ENCODE data around the gene IGF1R.

The IGF1R gene

DNA sequence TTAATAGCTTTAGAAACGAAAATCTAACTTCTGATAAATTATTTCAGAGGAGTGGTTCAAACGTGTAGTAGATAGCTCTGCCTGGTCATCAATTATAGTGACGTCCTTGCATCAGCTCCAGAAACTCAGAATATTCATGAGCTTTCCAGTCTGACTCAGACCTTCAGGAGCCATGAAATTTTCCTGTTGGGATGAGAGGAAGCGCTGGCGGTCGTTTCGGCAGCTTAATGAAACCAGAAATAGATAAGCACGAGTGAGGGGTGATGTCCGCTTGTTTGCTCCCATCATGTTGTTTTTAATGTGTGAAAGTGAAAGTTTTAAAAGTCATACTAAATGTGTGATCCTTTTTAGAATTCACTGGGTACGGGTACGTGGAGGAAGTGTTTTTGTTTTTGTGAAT is 218.2 kb downstream of the IGF1R start:
- DNase-seq: no peak

DNA sequence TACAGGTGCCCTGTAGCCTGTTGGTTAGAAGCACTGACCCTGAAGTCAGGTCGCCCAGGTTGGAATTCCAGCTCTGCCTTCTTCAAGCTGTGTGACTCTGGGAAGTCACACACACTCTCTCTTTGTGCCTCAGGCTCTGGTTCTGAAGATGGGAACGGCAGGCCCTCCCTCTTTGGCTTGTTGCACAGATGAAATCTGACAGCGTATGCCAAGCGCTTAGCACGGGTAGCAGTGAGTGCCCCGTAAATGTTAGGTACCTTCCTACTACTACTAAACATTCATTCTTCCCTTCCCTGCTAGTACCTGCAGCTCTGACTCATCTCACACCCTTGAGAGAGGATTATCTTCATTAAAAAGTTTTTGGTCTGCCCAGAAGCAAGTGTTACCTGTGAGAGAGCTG is 220.2 kb downstream of the IGF1R start:
- no peak for DNase-seq

DNA sequence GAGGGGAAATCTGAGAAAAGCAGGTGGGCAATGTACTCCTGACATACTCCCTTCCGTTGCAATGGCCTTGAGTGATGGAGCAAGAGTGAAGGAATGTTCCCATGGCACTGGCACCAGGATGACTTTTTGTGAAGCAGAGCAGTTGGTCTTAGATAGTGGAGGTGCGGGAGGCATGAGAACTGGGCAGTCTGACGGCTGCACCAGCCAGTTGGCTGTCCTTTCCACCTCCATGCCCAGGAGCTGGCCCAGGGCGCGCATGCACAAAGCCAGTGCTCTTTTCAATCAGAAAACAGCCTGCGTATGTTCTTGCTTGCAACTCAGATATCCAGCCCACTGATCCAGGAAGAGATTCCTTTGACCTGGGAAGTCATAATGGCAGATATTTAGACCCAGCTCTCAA is 222.4 kb downstream of the IGF1R start:
- DNase-seq: no peak

DNA sequence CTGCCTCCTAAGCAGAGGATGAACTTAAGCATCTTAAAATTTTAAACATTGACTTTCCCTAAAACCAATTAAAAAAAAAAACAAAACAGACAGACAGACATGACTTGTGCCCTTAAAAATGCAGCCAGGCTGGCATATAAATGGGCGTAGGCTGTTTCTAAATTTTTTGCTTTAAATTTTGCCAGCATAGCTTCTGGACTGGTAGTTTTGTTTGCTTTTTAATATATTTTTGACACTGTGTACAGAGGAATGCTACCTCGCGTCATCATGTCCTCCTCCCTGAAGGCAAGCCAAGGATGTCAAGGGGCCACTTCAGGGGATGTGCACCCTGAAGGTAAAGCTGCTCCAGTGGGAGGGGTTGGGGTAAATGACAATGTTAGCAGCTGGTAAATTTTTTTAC is 224.4 kb downstream of the IGF1R start:
- DNase-seq: no peak

DNA sequence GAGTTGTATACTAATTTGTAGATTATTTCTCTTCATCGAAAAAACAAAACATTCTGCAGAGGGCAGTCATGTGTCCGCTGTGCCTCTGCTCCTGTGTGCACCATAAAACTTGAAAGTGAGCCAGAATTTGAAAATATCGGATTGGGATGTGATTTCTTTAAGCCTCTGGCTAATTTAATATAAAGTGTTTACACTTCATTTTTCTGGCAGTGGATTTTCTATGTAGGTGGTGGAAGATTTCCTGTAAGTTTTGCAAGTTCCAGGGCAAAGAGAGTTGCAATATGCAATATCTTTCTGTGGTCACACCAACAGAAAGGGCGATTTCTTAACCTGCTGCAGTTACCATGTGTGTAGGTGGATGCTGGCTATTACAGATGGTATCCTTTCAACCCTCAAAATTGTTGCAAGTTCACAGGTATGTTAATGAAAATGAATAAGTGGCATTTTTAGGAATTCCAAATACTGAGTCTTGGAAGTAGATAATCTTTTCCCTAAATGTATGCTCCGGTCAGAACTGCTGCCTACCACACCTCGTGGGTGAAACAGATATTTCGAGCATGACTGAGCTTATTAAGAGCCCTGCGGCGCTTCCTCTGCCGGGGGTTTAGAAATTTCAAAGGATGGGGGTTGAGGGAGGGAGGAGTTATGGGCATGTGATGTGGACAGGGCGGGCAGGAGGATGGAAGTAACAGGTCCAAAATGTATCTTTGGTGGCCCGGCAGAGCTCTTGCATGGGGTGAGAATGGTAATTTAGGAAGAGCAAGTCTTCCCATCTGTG is 225.3 kb downstream of the IGF1R start:
- DNase-seq: no peak

- no peak for DNase-seq
Measured at GRCh38 chr15:98874370-98874769, 226.0 kb downstream of the IGF1R start.

DNA sequence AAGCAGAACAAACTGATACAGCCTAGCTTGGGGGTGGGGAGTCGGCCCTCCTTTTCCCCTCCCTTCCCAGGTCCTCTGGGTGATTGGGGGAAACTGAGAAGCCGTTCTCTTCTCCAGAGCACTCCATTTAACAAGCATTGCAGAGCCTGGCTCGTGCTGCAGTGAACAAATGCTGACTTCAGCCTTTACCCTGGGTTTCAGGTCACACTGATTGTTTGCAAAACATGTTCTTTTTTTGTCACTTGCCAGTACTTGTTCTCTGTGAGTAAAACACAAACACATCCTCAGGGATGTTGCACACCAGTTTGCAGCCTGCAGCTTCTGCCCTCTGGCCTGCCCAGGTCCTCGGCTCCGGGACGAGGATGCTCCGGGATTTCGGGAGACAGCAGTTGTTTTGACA is 226.4 kb downstream of the IGF1R start:
- DNase-seq: no peak

DNA sequence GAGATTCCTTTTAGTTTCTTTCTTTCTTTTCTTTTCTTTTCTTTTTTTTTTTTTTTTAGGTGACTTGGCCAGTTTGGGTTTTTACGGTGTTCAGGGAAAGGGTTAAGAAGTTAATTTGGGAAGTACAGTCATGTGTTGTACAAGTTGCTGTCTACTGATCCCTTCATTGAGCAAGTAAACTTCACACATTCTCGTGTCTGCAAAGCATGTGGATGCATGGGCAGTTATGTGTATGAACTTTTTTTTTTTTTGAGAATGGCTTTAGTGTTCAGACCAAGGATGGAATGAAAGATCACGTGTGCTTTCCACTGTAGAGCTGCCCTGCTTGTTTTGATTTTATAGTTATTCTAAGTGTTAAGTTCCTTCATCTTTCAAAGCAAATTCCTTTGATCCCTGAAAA is 227.0 kb downstream of the IGF1R start:
- no peak for DNase-seq

DNA sequence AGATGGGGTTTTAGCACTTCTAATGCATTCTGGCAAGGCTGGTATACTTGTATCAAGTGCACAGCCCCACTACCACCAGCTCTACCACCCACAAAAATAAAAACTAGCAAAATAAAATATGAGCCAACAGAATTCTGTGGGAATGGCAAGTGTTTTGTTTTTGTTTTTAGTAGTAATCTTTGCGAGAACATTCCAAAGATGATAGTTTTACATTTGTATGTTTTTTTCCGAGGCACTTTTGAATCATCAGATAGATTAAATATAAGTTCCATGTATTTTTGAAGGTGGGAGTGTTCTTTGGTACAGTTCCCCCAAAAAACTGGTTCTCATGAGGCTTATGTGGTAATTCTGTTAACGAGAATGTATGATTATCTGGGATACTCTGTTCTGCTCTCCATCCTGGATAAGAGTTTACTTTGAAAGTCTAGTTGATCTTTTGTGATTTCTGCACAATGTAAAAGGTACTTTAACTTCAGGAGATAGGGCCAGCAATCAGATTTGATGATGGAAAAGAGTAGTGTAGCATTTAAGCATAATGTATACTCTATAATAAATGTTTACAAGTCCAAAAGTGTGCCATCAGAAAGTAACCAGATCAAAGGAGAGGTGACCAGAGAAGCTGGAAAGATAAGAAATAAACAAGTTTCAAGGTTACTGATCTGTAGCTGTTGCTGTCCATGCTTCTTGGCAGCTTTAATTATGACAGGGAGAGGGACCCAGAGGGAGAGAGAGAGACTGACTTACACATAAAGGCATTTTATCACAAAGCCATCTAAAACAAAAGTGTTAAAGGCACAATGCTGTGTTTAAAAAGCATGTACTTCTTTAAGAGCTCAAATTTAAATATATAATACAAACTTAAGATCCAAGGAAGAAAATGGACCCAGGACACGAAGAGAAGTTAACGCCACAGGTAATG is 228.4 kb downstream of the IGF1R start:
- no peak for DNase-seq

DNA sequence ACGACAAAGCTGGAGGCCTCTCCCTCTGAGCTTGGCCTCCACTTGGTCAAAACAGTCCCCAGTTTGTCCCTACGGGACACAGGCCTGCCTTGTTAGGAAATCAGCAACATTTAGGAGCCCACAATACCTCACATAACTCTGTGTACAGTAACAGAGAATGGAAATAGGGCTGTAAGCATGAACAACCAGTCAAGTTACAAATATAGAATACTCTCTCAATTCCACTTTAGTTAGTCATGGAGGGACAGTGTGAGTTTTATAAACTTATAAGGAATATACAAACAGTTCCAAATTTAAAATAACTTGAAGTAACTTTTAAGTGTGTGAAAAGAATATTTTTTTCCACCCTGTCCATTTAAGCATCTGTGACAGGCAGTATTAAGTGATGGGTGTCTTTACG is 229.8 kb downstream of the IGF1R start:
- no peak for DNase-seq

DNA sequence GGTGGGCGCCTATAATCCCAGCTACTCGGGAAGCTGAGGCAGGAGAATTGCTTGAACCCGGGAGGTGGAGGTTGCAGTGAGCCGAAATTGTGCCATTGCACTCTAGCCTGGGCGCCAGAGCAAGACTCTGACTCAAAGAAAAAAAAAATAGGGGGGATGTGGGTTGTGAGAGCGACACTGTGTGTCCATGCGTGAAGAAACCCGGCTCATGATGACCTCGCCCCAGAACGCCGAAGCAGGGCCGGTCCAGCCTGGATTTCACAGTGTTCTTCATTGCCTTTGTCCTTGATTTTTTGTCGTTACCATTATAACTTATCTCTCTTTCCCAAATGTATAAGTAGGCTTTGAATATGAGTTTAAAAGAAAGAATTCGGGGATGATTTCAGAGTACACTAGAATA is 230.5 kb downstream of the IGF1R start:
- DNase-seq: no peak

GRCh38 chr15:98881526-98882520 is 233.5 kb downstream of the IGF1R start:
- DNase-seq: no peak

DNA sequence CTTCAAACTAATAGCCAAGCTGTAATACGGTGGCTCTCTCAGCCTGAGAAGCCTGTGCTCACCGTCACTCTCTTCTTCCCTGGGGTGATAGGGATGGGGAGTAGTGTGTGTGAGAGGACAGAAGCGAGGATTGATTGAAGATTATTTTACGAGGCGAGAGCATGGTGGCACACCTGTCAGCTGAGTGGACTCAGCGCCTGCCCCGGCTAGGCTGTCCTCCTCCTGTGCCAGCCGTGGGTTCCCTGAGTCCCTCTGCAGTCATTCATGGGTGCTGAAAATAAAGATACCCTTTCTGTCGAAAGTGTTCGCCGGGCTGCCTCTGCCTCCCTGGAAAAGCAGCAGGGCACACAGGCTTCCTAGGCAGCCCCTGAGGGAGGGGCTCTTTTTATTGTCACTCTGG is 235.1 kb downstream of the IGF1R start:
- no peak for DNase-seq

GRCh38 chr15:98884894-98885293 is 236.6 kb downstream of the IGF1R start:
- DNase-seq: no peak

GRCh38 chr15:98887976-98888375 is 239.6 kb downstream of the IGF1R start:
- DNase-seq: no peak

DNA sequence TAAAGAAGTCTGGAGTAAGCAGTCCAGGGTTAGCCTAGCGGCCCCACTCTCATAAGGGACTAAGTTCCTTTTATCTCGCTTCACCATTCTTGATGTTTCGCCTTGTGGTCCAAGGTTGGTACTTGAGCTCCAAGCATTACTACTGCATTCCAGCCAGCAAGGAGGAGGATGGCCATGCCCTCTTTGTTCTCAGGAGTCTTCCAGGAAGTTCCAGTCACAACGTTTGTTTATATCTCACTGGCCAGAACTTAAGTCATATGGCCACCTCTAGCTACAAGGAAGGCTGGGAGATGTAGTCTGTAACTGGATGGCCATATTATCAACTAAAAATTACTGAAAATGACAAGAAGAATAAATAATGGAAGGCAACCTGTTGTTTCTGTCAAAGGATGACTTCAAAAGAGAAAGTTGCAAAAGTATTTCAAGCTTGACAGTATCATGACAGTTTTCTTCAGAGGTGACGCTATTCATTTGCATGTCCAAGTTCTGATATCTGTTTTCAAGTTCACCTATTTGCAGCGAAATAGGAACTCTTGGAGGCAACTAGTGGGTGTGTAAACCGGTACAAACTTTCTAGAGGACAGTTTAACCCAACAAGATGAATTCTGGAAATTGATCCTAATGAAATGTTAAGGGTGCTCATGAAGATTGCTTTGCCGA is 240.6 kb downstream of the IGF1R start:
- no peak for DNase-seq

- DNase-seq: no peak
Measured at GRCh38 chr15:98889930-98890695, 241.8 kb downstream of the IGF1R start.

GRCh38 chr15:98891301-98891700 is 243.0 kb downstream of the IGF1R start:
- no peak for DNase-seq

- no peak for DNase-seq
Measured at GRCh38 chr15:98893401-98893800, 245.1 kb downstream of the IGF1R start.

GRCh38 chr15:98894312-98894711 is 246.0 kb downstream of the IGF1R start:
- DNase-seq: no peak

- DNase-seq: no peak
Measured at GRCh38 chr15:98896002-98896721, 247.8 kb downstream of the IGF1R start.

Data from activated effector memory CD4-positive, alpha-beta T cell treated with anti-CD3 and anti-CD28 coated beads, Interleukin-2, amount 50 U/mL, for 16 hours (primary cell).